HG02840 (cell line): Measurements from ENCODE around the gene NACA.

Experiments used
- ATAC-seq: cut with Tn5 transposase; IDR thresholded peaks from one replicate; pipeline ENCODE4 v1.9.1; 2021; ENCODE audit warnings: mild to moderate bottlenecking, moderate library complexity, moderate number of reproducible peaks; ENCODE audit not compliant: unreplicated experiment, low FRiP score

Gene NACA

GRCh38 chr12:56694161-56694560, 30.9 kb downstream of the NACA start:
- no peak for ATAC-seq

- no peak for ATAC-seq
These were observed 36.3 kb downstream of the NACA start for GRCh38 chr12:56688846-56689109.

GRCh38 chr12:56688129-56688845, 36.8 kb downstream of the NACA start, which contains the start of gene PTGES3:
Gene PTGES3 (minus strand): TSS chr12:56688284. CDS start chr12:56687999, 285 bp downstream.
- ATAC-seq: peak; percentile 78

GRCh38 chr12:56687223-56688128, 37.6 kb downstream of the NACA start:
- peak; percentile 2 for ATAC-seq

GRCh38 chr12:56684745-56685359, 40.2 kb downstream of the NACA start:
- ATAC-seq: no peak

- no peak for ATAC-seq
These were observed 42.8 kb downstream of the NACA start for GRCh38 chr12:56682323-56682722.

- no peak for ATAC-seq
These were observed 45.1 kb downstream of the NACA start for GRCh38 chr12:56679883-56680575.

- no peak for ATAC-seq
These were observed 46.2 kb downstream of the NACA start for GRCh38 chr12:56678852-56679251.

GRCh38 chr12:56677680-56678079, 47.4 kb downstream of the NACA start:
- ATAC-seq: no peak

GRCh38 chr12:56676851-56677580, 48.1 kb downstream of the NACA start:
- no peak for ATAC-seq

GRCh38 chr12:56671608-56672007, 53.5 kb downstream of the NACA start:
- ATAC-seq: no peak

GRCh38 chr12:56670836-56671235, 54.3 kb downstream of the NACA start:
- ATAC-seq: no peak

GRCh38 chr12:56668197-56668457, 57.0 kb downstream of the NACA start:
- ATAC-seq: no peak
